ENCODE results near the gene UQCR10.

The UQCR10 gene

DNA sequence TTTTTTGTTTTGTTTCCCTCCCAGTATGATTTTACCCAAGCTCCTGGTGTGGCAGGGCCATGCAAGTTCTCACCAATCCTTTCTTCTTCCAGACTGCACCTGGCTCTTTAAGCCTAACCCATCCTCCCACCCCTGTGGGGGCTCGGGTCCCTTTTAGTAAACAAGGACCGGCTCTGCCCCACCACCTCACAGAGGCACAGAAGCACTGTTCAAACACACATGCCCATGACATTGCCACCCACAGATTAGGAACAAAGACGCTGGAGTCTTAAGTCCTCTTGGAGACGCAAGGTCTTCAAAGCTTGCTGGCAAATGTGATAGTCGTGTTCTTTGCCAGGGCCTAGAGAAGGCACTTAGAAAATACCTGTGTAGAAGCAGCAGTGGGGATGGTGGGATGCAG lies 18.9 kb downstream of the UQCR10 start:
- no peak overlapping the region for H3K23ac ChIP-seq (ENCODE audit: low read length in 2 of 2)
- H2AK5ac ChIP-seq (ENCODE audit: low read length, severe bottlenecking) = no peak overlapping the region
- no peak overlapping the region for H3K18ac ChIP-seq (ENCODE audit: low read depth in 1 of 2, low read length in 2 of 2)
- no peaks in the 10 kb centered on the region for H3K9me3 ChIP-seq (ENCODE audit: control insufficient read depth, low read length)
- no peak overlapping the region for H2AFZ ChIP-seq (ENCODE audit: low read depth, low read length)
- H3K79me1 ChIP-seq (replicated peaks; ENCODE audit: low read length, poor library complexity, severe bottlenecking) = no peaks in the 10 kb centered on the region
- no peak overlapping the region for H3K9ac ChIP-seq (ENCODE audit: low read length)
- no peak for DNase-seq
- no peak overlapping the region for H2BK5ac ChIP-seq (ENCODE audit: low read depth, low read length, poor library complexity, severe bottlenecking)
- H3K27me3 ChIP-seq (ENCODE audit: control insufficient read depth in 1 of 2, insufficient read depth in 1 of 2, low read length in 2 of 2) = no peaks in the 10 kb centered on the region
- no peak overlapping the region for H2BK120ac ChIP-seq (ENCODE audit: low read depth, low read length)
- peaks cover 42% of the 10 kb centered on the region in 2 experiments for H3K36me3 ChIP-seq (ENCODE audit: control insufficient read depth in 1 of 2, insufficient read depth in 2 of 2, low read depth in 1 of 2, low read length in 2 of 2)
- no peak overlapping the region for H3K4me2 ChIP-seq (ENCODE audit: low read length, poor library complexity, severe bottlenecking)
- 80% methylated on average over 5 of the region's 5 CpGs for WGBS
- H3K27ac ChIP-seq (ENCODE audit: low read length, poor library complexity, severe bottlenecking) = no peak overlapping the region
- no peak overlapping the region for H3K4ac ChIP-seq (ENCODE audit: low read depth in 1 of 2, low read length in 2 of 2)
- no peak overlapping the region for H3K14ac ChIP-seq (ENCODE audit: low read length in 2 of 2)
- H3K4me3 ChIP-seq (ENCODE audit: insufficient read depth in 1 of 2, low read depth in 1 of 2, low read length in 2 of 2) = no peak overlapping the region
- no peak overlapping the region for H4K8ac ChIP-seq (ENCODE audit: low read length)
- H2BK15ac ChIP-seq (ENCODE audit: low read depth, poor library complexity, severe bottlenecking) = no peak overlapping the region
- H3K4me1 ChIP-seq (ENCODE audit: control insufficient read depth, insufficient read depth, low read depth, low read length) = peaks cover 10% of the 10 kb centered on the region
- no peak overlapping the region for H4K91ac ChIP-seq (ENCODE audit: low read length)
- H2BK12ac ChIP-seq (ENCODE audit: low read length in 2 of 2) = no peak overlapping the region

DNA sequence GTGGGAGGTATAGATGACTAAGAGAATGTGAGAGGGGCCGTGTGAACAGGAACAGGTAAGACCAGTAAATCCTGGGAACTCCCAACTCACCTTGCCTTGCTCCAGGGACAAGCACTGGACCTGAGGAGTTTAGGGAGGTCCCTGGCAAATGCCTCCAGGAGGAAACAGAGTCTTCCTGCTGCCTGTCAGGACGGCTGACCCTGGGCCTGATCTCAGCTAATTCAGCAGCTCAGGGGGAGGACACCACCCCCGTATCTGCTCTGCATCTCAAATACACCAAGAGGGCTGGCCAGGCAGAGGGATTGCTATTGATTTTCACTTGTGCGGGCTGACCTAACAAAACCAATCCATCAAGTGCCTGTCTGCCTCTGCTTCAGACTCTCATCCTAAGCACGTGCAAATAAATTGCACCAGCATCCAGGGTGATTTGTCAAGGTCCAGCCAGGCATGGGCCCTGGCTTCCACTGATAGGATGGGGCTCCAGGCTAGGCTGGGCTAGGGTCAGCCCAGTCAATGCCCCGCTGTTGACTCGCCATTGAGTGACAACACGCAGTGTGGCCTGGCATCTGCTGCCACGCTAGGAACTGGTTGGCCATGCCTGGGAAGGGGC lies 20.3 kb downstream of the UQCR10 start:
- Histone ChIP-seq H3K23ac (ENCODE audit: low read length in 2 of 2) (no peak overlapping the region), H3K4ac (ENCODE audit: low read depth in 1 of 2, low read length in 2 of 2) (no peak overlapping the region), H2BK5ac (ENCODE audit: low read depth, low read length, poor library complexity, severe bottlenecking) (no peak overlapping the region), H3K14ac (ENCODE audit: low read length in 2 of 2) (no peak overlapping the region), H3K4me1 (ENCODE audit: control insufficient read depth, insufficient read depth, low read depth, low read length) (peaks cover 1% of the 10 kb centered on the region), H2BK12ac (ENCODE audit: low read length in 2 of 2) (no peak overlapping the region), H3K27me3 (ENCODE audit: control insufficient read depth in 1 of 2, insufficient read depth in 1 of 2, low read length in 2 of 2) (no peaks in the 10 kb centered on the region), H3K4me2 (ENCODE audit: low read length, poor library complexity, severe bottlenecking) (no peak overlapping the region), H3K27ac (ENCODE audit: low read length, poor library complexity, severe bottlenecking) (no peak overlapping the region), H3K9ac (ENCODE audit: low read length) (no peak overlapping the region), H3K9me3 (ENCODE audit: control insufficient read depth, low read length) (no peaks in the 10 kb centered on the region), H3K18ac (ENCODE audit: low read depth in 1 of 2, low read length in 2 of 2) (no peak overlapping the region), H2BK120ac (ENCODE audit: low read depth, low read length) (no peak overlapping the region), H4K91ac (ENCODE audit: low read length) (no peak overlapping the region), H2AK5ac (ENCODE audit: low read length, severe bottlenecking) (no peak overlapping the region), H4K8ac (ENCODE audit: low read length) (peak overlapping the region; percentile 7), H3K4me3 (ENCODE audit: insufficient read depth in 1 of 2, low read depth in 1 of 2, low read length in 2 of 2) (no peak overlapping the region), H3K79me1 (replicated peaks; ENCODE audit: low read length, poor library complexity, severe bottlenecking) (no peaks in the 10 kb centered on the region), H2AFZ (ENCODE audit: low read depth, low read length) (no peak overlapping the region), H3K36me3 (ENCODE audit: control insufficient read depth in 1 of 2, insufficient read depth in 2 of 2, low read depth in 1 of 2, low read length in 2 of 2) (peaks cover 54 to 55% of the 10 kb centered on the region in 2 experiments), H2BK15ac (ENCODE audit: low read depth, poor library complexity, severe bottlenecking) (peak overlapping the region; percentile 34)
- DNase-seq = no peak
- WGBS = 85% methylated on average over 9 of the region's 9 CpGs

DNA sequence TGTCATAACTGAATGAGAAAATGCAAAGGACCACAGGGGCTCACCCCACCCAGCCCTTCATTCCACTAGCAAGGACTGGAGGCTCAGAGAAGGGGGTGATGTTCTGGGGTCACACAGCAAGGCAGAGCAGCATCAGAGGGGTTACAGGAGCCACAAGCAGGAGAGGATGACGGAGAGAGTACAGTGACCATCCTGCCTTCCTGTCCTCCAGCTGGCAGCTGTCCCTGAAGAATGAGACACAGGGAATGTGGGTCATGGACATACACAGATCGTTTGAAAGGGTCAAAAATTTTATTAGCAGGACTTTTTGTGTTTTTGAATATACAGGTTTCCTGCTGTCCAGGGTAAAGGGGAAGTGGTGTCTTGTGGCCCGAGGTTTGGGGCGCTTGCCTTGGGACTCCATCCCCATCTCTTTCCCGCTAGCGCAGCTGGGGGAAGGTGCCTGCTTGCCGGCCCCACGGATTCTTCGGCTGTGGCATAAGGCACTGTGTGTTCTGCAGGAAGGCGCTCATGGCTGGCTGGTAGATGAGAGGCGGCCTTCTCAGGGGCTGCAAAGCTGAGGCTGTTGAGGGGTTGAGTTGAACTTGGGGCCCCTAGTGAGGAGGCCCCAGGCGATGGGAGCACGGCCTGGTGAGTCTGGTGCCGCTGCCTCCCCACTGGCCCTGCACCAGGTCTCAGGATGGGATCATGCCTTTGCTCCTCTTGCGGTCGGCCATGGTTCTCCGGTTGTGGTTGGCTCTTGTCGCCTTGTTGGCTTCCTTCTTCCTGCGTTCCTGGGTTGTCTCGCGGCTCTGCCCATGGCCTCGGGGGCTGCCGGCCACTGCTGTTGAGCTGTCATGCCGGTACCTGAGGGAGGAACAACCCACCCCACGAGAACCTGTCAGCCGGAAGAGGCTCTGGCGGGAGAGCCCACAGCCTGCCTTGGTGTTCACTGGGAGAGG lies 21.4 kb downstream of the UQCR10 start:
- no peak for DNase-seq
- no peak overlapping the region for H3K4ac ChIP-seq (ENCODE audit: low read depth in 1 of 2, low read length in 2 of 2)
- WGBS = 93% methylated on average over 27 of the region's 27 CpGs
- no peak overlapping the region for H3K27ac ChIP-seq (ENCODE audit: low read length, poor library complexity, severe bottlenecking)
- no peak overlapping the region for H2AK5ac ChIP-seq (ENCODE audit: low read length, severe bottlenecking)
- no peak overlapping the region for H2BK5ac ChIP-seq (ENCODE audit: low read depth, low read length, poor library complexity, severe bottlenecking)
- no peak overlapping the region for H3K4me3 ChIP-seq (ENCODE audit: insufficient read depth in 1 of 2, low read depth in 1 of 2, low read length in 2 of 2)
- no peak overlapping the region for H2BK120ac ChIP-seq (ENCODE audit: low read depth, low read length)
- no peak overlapping the region for H3K23ac ChIP-seq (ENCODE audit: low read length in 2 of 2)
- no peak overlapping the region for H2BK15ac ChIP-seq (ENCODE audit: low read depth, poor library complexity, severe bottlenecking)
- H3K27me3 ChIP-seq (ENCODE audit: control insufficient read depth in 1 of 2, insufficient read depth in 1 of 2, low read length in 2 of 2) = no peaks in the 10 kb centered on the region
- H3K36me3 ChIP-seq (ENCODE audit: control insufficient read depth in 1 of 2, insufficient read depth in 2 of 2, low read depth in 1 of 2, low read length in 2 of 2) = peaks cover 65 to 66% of the 10 kb centered on the region in 2 experiments
- H2AFZ ChIP-seq (ENCODE audit: low read depth, low read length) = no peak overlapping the region
- H3K9ac ChIP-seq (ENCODE audit: low read length) = no peak overlapping the region
- no peak overlapping the region for H4K91ac ChIP-seq (ENCODE audit: low read length)
- H3K4me1 ChIP-seq (ENCODE audit: control insufficient read depth, insufficient read depth, low read depth, low read length) = peaks cover 1% of the 10 kb centered on the region
- H3K18ac ChIP-seq (ENCODE audit: low read depth in 1 of 2, low read length in 2 of 2) = no peak overlapping the region
- H3K4me2 ChIP-seq (ENCODE audit: low read length, poor library complexity, severe bottlenecking) = no peak overlapping the region
- H2BK12ac ChIP-seq (ENCODE audit: low read length in 2 of 2) = no peak overlapping the region
- H3K79me1 ChIP-seq (replicated peaks; ENCODE audit: low read length, poor library complexity, severe bottlenecking) = no peaks in the 10 kb centered on the region
- no peaks in the 10 kb centered on the region for H3K9me3 ChIP-seq (ENCODE audit: control insufficient read depth, low read length)
- no peak overlapping the region for H3K14ac ChIP-seq (ENCODE audit: low read length in 2 of 2)
- no peak overlapping the region for H4K8ac ChIP-seq (ENCODE audit: low read length)

DNA sequence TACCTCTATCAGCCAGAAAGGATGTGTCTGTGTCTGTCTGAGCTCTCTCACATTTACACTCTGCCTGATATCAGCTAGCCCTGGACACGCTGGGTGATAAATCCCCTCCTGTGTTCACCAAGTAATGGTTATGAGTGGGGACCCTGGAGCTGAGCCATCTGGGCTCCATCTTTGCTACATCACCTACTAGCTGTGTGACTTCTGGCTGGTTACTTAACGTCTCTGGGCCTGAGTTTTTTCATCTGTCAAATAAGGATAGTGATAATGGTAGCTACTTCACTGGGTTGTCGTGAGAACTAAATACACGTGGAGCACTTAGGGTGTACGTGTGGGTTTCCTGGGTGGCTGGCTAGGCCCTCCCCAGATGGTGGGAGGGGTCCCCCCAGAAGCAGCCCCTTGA lies 22.9 kb downstream of the UQCR10 start:
- Histone ChIP-seq H3K27ac (ENCODE audit: low read length, poor library complexity, severe bottlenecking) (no peak overlapping the region), H2AK5ac (ENCODE audit: low read length, severe bottlenecking) (no peak overlapping the region), H2AFZ (ENCODE audit: low read depth, low read length) (no peak overlapping the region), H3K27me3 (ENCODE audit: control insufficient read depth in 1 of 2, insufficient read depth in 1 of 2, low read length in 2 of 2) (no peaks in the 10 kb centered on the region), H3K9ac (ENCODE audit: low read length) (no peak overlapping the region), H3K14ac (ENCODE audit: low read length in 2 of 2) (no peak overlapping the region), H3K23ac (ENCODE audit: low read length in 2 of 2) (no peak overlapping the region), H3K4me3 (ENCODE audit: insufficient read depth in 1 of 2, low read depth in 1 of 2, low read length in 2 of 2) (no peak overlapping the region), H3K18ac (ENCODE audit: low read depth in 1 of 2, low read length in 2 of 2) (no peak overlapping the region), H2BK5ac (ENCODE audit: low read depth, low read length, poor library complexity, severe bottlenecking) (no peak overlapping the region), H3K36me3 (ENCODE audit: control insufficient read depth in 1 of 2, insufficient read depth in 2 of 2, low read depth in 1 of 2, low read length in 2 of 2) (peaks cover 67 to 73% of the 10 kb centered on the region in 2 experiments), H2BK15ac (ENCODE audit: low read depth, poor library complexity, severe bottlenecking) (no peak overlapping the region), H3K79me1 (replicated peaks; ENCODE audit: low read length, poor library complexity, severe bottlenecking) (no peaks in the 10 kb centered on the region), H3K4ac (ENCODE audit: low read depth in 1 of 2, low read length in 2 of 2) (no peak overlapping the region), H4K8ac (ENCODE audit: low read length) (no peak overlapping the region), H4K91ac (ENCODE audit: low read length) (no peak overlapping the region), H3K9me3 (ENCODE audit: control insufficient read depth, low read length) (no peaks in the 10 kb centered on the region), H3K4me2 (ENCODE audit: low read length, poor library complexity, severe bottlenecking) (no peak overlapping the region), H3K4me1 (ENCODE audit: control insufficient read depth, insufficient read depth, low read depth, low read length) (peaks cover 1% of the 10 kb centered on the region), H2BK12ac (ENCODE audit: low read length in 2 of 2) (no peak overlapping the region), H2BK120ac (ENCODE audit: low read depth, low read length) (no peak overlapping the region)
- no peak for DNase-seq
- WGBS = 95% methylated on average over 5 of the region's 5 CpGs

All from mesenchymal stem cell (in vitro differentiated cells and primary cell).